ENCODE data around the gene P2RY6. TPM values are rescaled to one million over a fixed set of nuclear protein-coding genes. Genes with fewer than 3 reads are reported as not detected.

The P2RY6 gene
- total RNA-seq, 1 experiment from 2014 or later = 34.7 TPM

DNA sequence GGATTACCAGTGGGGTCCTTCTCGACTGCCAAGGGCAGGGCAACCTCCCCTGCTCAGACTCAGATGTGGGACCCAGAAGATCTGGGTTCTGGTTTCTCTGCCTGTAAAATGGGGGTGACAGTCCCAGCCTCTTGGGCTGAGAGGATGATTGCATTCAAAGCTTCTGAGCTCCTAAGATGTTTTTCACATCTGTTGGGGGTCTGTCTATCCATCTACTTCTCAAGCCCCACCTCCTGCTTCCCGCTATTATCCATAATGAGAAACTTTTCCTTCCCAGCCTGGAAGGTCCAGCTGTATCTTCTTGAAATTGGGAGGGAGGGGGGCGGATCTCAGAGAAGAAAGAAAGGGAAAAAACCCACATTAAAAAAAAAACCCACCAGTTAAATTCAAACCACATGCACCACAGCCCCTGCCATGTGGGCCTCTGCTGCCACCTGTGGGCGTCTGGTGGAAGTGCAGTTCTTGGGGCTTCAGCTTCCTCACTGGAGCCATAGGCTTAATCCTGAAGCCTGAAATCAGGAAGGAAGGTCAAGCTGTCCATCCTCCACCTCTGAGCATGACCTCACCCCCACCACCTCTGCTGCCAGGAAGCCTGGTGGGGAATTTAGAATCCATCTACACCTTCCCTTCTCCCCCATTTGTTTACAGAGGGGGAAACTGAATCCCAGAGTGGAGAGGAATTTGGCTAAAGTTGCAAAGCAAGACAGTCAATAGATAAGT, 63.2 kb downstream of the P2RY6 start:
- no peaks in the 10 kb centered on the region for H3K79me2 ChIP-seq (ENCODE audit: low read depth)
- H3K9me3 ChIP-seq (ENCODE audit: insufficient read depth, low read depth) = no peaks in the 10 kb centered on the region
- peaks cover 20% of the 10 kb centered on the region for H3K4me1 ChIP-seq (replicated peaks; ENCODE audit: insufficient read depth)
- peaks cover 12% of the 10 kb centered on the region; the same call in 1 of the 2 replicates for H3F3A ChIP-seq (ENCODE audit: insufficient read depth, low read depth)
- no peak for TF ChIP-seq EZH2 (IDR thresholded peaks at IDR 0.05; ENCODE audit: low read depth)
- TF ChIP-seq, protein P1, sequence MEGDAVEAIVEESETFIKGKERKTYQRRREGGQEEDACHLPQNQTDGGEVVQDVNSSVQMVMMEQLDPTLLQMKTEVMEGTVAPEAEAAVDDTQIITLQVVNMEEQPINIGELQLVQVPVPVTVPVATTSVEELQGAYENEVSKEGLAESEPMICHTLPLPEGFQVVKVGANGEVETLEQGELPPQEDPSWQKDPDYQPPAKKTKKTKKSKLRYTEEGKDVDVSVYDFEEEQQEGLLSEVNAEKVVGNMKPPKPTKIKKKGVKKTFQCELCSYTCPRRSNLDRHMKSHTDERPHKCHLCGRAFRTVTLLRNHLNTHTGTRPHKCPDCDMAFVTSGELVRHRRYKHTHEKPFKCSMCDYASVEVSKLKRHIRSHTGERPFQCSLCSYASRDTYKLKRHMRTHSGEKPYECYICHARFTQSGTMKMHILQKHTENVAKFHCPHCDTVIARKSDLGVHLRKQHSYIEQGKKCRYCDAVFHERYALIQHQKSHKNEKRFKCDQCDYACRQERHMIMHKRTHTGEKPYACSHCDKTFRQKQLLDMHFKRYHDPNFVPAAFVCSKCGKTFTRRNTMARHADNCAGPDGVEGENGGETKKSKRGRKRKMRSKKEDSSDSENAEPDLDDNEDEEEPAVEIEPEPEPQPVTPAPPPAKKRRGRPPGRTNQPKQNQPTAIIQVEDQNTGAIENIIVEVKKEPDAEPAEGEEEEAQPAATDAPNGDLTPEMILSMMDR (conservative IDR thresholded peaks at IDR 0.05) = peak; percentile 99
- DNase-seq = peak; percentile 67 to 90
- H3K27me3 ChIP-seq (ENCODE audit: insufficient read depth, low read depth) = no peaks in the 10 kb centered on the region
- ChIA-PET CTCF (interaction anchor here (0.5 to 3.5 kb wide), 16 partner anchors 10 to 790 kb away, joined by 3 to 56 read pairs (median 6); partner anchors contain the start of genes ARHGEF17 and P2RY6), POLR2A (ENCODE audit: unreplicated experiment) (interaction anchor here (0.7 kb wide), 1 partner anchor 28 kb away, joined by 8 read pairs; no protein-coding TSS in a partner anchor)
- BruUV-seq (replicated peaks) = no TSS peak
- no peaks in the 10 kb centered on the region for H3K36me3 ChIP-seq (ENCODE audit: low read depth)
- H3K4me2 ChIP-seq = peak overlapping the region; percentile 37
- no peak overlapping the region for H3K27ac ChIP-seq
- intact Hi-C loops (cut with micrococcal nuclease; ENCODE audit: unreplicated experiment) = loop anchor here (1.0 to 5.0 kb wide), 7 partner anchors 28 to 748 kb away; no protein-coding TSS in a partner anchor
- no peaks in the 10 kb centered on the region for H3K9me2 ChIP-seq (ENCODE audit: insufficient read depth)
- no peaks in the 10 kb centered on the region; the same call in none of the 2 replicates for H4K20me1 ChIP-seq (ENCODE audit: insufficient read depth)
- no peak overlapping the region for H2AFZ ChIP-seq
- H3K4me3 ChIP-seq = no peak overlapping the region

- H4K20me1 ChIP-seq (ENCODE audit: insufficient read depth) = no peaks in the 10 kb centered on the region; the same call in none of the 2 replicates
- POLR2A ChIA-PET (ENCODE audit: unreplicated experiment) = no interaction called here
Measured at GRCh38 chr11:73337846-73338245, 65.7 kb downstream of the P2RY6 start.

DNA sequence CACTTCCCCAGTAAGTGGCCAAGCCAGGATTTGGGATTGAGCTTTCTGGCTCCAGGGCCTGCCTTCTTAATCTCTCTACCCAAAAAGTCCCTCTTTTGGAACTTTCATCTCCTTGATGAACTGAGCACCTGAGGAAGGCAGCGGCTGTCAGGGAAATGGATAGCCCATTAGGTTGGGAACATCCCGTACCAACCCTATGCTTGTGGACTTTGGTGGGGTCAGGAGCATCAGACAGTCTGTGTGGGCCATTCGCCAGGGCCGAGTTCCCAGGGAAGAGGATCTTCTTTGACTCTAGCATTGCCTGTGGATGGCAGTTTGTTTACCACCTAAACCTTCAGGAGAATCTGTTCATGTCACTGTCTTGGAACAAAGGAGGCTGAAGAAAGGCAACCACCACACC, 66.1 kb downstream of the P2RY6 start:
- H3K4me3 ChIP-seq = no peak overlapping the region
- H3K9me3 ChIP-seq (ENCODE audit: insufficient read depth, low read depth) = no peaks in the 10 kb centered on the region
- no peak overlapping the region for H3K27ac ChIP-seq
- no peak overlapping the region for H2AFZ ChIP-seq
- TF ChIP-seq, protein P1 (conservative IDR thresholded peaks at IDR 0.05) = no peak
- TF ChIP-seq EZH2 (IDR thresholded peaks at IDR 0.05; ENCODE audit: low read depth) = no peak
- CTCF ChIA-PET = no interaction called here
- no peak overlapping the region for H3K4me2 ChIP-seq
- no peak for DNase-seq
- H4K20me1 ChIP-seq (ENCODE audit: insufficient read depth) = no peaks in the 10 kb centered on the region; the same call in none of the 2 replicates
- no TSS peak for BruUV-seq (replicated peaks)
- intact Hi-C loops (cut with micrococcal nuclease; ENCODE audit: unreplicated experiment) = loop anchor here (5.0 kb wide), 1 partner anchor 751 kb away; no protein-coding TSS in a partner anchor
- no peaks in the 10 kb centered on the region for H3K27me3 ChIP-seq (ENCODE audit: insufficient read depth, low read depth)
- H3K4me1 ChIP-seq (replicated peaks; ENCODE audit: insufficient read depth) = peaks cover 20% of the 10 kb centered on the region
- H3F3A ChIP-seq (ENCODE audit: insufficient read depth, low read depth) = peaks cover 6% of the 10 kb centered on the region; the same call in 1 of the 2 replicates
- H3K9me2 ChIP-seq (ENCODE audit: insufficient read depth) = no peaks in the 10 kb centered on the region
- no peaks in the 10 kb centered on the region for H3K36me3 ChIP-seq (ENCODE audit: low read depth)
- H3K79me2 ChIP-seq (ENCODE audit: low read depth) = no peaks in the 10 kb centered on the region
- POLR2A ChIA-PET (ENCODE audit: unreplicated experiment) = no interaction called here

More at GRCh38 chr11:73337846-73338245, 65.7 kb downstream of the P2RY6 start:
- no peak for DNase-seq
- no peaks in the 10 kb centered on the region for H3K36me3 ChIP-seq (ENCODE audit: low read depth)
- BruUV-seq (replicated peaks) = no TSS peak
- intact Hi-C loops (cut with micrococcal nuclease; ENCODE audit: unreplicated experiment) = loop anchor here (5.0 kb wide), 1 partner anchor 751 kb away; no protein-coding TSS in a partner anchor
- peaks cover 20% of the 10 kb centered on the region for H3K4me1 ChIP-seq (replicated peaks; ENCODE audit: insufficient read depth)
- no peaks in the 10 kb centered on the region for H3K27me3 ChIP-seq (ENCODE audit: insufficient read depth, low read depth)
- H3K27ac ChIP-seq = no peak overlapping the region
- CTCF ChIA-PET = no interaction called here
- peaks cover 6% of the 10 kb centered on the region; the same call in 1 of the 2 replicates for H3F3A ChIP-seq (ENCODE audit: insufficient read depth, low read depth)
- TF ChIP-seq, protein P1 (conservative IDR thresholded peaks at IDR 0.05) = no peak
- no peak for TF ChIP-seq EZH2 (IDR thresholded peaks at IDR 0.05; ENCODE audit: low read depth)
- no peaks in the 10 kb centered on the region for H3K79me2 ChIP-seq (ENCODE audit: low read depth)
- no peak overlapping the region for H3K4me2 ChIP-seq
- H2AFZ ChIP-seq = no peak overlapping the region
- H3K9me3 ChIP-seq (ENCODE audit: insufficient read depth, low read depth) = no peaks in the 10 kb centered on the region
- no peak overlapping the region for H3K4me3 ChIP-seq
- no peaks in the 10 kb centered on the region for H3K9me2 ChIP-seq (ENCODE audit: insufficient read depth)
